NCI-H1105 (cell line): ENCODE measurements around the gene SGMS1.

Experiments
- DNase-seq: peaks from one replicate; lab custom pipeline; 2025; lab: John Stamatoyannopoulos, UW

Gene SGMS1

GRCh38 chr10:50260791-50261281, 362.9 kb downstream of the SGMS1 start:
- no peak for DNase-seq
